Fibroblast of the aortic adventitia (primary cell): ENCODE measurements around the gene PROM2. TPM values are rescaled to one million over a fixed set of nuclear protein-coding genes. Genes with fewer than 3 reads are reported as not detected.

ENCODE experiments used
- DNase-seq: peaks from one replicate; pipeline ENCODE4 v3.0.0-alpha.2; 2010; ENCODE audit warnings: low read depth
- H3K4me3 ChIP-seq: 2 replicates; pipeline ENCODE4 v1.5.1; 2011; ENCODE audit warnings: low read depth, mild to moderate bottlenecking, control low read depth, low read length, moderate library complexity
- total RNA-seq: library from RNA; depleted of rRNA; stranded (reverse); fragments of >200 nt; gene quantifications from 2 replicates; pipeline ENCODE4 v1.2.3, GENCODE V29; 2012; ENCODE audit warnings: low replicate concordance
- TF ChIP-seq, protein P1 (sequence below): IDR thresholded peaks from 2 replicates; pipeline ENCODE4 v1.5.1; 2011; ENCODE audit warnings: mild to moderate bottlenecking, low read length, control low read depth, inconsistent platforms; ENCODE audit not compliant: insufficient read depth

The PROM2 gene
- total RNA-seq, 1 donor = 0.18 TPM

DNA sequence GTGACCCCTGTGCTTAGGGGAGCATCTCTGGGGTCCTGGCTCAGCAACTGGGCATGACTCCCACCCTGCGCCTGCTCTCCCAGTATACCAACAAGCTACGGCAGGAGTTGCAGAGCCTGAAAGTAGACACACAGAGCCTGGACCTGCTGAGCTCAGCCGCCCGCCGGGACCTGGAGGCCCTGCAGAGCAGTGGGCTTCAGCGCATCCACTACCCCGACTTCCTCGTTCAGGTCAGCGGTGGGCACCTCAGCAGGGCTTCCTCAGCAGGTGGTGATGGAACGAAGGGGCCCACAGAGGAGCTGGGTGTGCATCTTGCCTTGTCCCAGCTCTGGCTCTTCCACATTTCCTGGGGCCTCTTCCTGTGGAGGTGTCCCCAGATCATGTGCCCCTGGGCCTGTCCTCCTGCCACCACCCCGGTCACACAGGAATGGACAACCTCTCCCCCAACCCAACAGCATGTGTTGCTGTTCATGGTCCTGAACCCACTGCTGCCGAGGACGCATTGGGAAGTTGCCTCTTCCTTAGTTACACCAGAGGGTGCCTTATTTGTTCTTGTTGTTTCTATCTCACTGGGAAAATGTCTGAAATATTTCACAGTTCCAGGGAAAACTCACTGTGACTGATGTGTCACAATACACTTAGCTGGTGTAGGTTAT, 10.8 kb downstream of the PROM2 start:
- no peak for DNase-seq
- H3K4me3 ChIP-seq = no peak overlapping the region
- TF ChIP-seq, protein P1, sequence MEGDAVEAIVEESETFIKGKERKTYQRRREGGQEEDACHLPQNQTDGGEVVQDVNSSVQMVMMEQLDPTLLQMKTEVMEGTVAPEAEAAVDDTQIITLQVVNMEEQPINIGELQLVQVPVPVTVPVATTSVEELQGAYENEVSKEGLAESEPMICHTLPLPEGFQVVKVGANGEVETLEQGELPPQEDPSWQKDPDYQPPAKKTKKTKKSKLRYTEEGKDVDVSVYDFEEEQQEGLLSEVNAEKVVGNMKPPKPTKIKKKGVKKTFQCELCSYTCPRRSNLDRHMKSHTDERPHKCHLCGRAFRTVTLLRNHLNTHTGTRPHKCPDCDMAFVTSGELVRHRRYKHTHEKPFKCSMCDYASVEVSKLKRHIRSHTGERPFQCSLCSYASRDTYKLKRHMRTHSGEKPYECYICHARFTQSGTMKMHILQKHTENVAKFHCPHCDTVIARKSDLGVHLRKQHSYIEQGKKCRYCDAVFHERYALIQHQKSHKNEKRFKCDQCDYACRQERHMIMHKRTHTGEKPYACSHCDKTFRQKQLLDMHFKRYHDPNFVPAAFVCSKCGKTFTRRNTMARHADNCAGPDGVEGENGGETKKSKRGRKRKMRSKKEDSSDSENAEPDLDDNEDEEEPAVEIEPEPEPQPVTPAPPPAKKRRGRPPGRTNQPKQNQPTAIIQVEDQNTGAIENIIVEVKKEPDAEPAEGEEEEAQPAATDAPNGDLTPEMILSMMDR = no peak

DNA sequence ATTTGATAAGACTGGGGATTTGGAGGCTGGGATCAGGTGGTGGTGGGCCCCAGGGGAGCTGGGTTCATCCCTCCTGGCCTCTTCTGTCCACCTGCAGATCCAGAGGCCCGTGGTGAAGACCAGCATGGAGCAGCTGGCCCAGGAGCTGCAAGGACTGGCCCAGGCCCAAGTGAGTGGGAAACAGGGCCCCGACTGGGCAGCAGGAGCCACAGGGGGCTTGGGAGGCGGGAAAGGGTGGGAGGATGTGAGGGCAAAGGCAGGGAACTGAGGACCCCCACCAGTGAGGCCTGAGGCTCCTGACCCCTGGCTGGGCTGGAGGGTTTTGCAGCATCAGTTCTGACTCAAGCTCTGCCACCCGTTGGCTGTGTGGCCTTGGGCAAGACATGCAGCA, 11.3 kb downstream of the PROM2 start:
- TF ChIP-seq, protein P1 = no peak
- DNase-seq = no peak
- no peak overlapping the region for H3K4me3 ChIP-seq

DNA sequence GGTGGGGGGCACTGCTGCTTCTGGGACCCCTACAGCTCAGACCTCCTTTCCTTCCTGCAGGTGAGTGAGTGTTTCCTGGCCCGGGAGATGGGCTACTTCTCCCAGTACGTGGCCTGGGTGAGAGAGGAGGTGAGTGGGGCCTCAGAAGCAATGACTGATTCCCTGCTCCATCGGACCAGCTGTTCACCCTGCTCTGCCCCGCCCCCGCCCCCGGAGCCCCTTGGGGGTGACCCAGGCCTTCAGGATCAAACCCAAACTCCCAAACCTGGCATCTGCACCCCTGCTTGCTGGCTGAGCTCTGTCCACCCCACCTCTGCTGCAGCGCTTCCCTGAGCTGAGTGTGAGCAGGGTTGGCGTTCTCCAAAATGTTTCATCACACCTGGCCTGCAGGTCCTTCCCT, 13.1 kb downstream of the PROM2 start:
- no peak overlapping the region for H3K4me3 ChIP-seq
- TF ChIP-seq, protein P1 = no peak
- DNase-seq = no peak

- TF ChIP-seq, protein P1 = no peak
- no peak for DNase-seq
Observed at GRCh38 chr2:95287806-95288205, 13.6 kb downstream of the PROM2 start.

DNA sequence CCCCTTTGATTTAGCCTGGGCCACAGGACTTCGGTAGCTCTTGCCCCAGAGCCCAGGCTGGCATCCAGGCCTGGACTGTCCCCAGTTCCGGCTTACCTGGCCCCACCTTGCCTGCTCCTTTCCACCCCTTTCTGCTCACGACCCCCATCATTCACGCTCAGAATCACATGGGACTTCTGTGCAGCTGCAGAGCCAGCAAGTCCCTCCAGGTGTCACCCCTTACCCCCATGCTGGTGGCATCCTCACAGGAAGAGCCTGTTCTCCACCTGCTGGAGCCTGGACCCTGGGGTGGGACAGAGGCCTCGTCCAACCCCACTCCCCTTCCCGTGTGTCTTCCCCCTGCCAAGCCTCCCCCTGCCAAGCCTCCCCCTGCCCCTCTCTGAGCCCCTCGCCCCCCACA, 15.0 kb downstream of the PROM2 start:
- no peak for DNase-seq
- TF ChIP-seq, protein P1 = no peak
- H3K4me3 ChIP-seq = no peak overlapping the region

More at GRCh38 chr2:95287806-95288205, 13.6 kb downstream of the PROM2 start:
- no peak overlapping the region for H3K4me3 ChIP-seq

GRCh38 chr2:95291222-95291621, 17.0 kb downstream of the PROM2 start:
- TF ChIP-seq, protein P1 = no peak

GRCh38 chr2:95292623-95293260, 18.5 kb downstream of the PROM2 start:
- DNase-seq = no peak
- TF ChIP-seq, protein P1 = no peak
- H3K4me3 ChIP-seq = no peak overlapping the region

More at GRCh38 chr2:95291222-95291621, 17.0 kb downstream of the PROM2 start:
- H3K4me3 ChIP-seq = no peak overlapping the region
- no peak for DNase-seq
